Measurements from ENCODE around the gene GZF1.

GZF1 gene

DNA sequence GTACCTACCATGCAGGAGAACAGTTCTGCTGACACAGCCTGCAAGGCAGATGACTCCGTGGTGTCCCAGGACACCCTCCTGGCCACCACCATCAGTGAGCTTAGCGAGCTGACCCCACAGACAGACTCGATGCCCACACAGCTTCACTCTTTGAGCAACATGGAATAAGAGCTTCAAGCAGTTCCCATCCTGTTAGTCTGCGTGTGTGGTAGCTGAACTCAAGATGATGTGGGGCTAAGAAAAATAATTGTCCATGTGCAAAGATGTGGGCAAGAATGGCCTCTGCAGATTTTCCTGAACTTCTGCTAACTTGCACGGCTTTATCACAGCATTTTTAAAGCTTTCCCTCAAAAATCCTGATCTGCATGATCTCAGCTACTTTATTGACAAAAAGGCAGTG is 8.3 kb downstream of the GZF1 start:
- no peak for DNase-seq

DNA sequence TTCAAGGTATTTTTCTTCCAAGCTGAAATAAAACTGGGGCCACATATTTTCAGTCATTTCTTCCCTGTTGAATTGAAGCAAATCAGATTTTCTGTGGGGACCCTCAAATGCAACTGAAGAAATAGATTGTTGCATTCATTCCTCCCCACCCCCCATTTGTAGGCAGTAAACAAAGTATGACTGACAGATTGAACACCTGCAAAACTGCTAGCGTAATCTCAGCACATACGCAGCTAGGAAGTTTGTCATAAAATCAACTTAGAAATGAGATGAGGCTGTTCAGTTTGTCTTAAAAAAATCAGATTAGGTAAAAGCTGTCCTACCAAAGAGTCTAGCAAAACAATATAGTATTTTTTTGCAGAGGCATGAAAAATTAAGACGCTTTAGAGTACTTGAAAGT is 8.9 kb downstream of the GZF1 start:
- no peak for DNase-seq

DNA sequence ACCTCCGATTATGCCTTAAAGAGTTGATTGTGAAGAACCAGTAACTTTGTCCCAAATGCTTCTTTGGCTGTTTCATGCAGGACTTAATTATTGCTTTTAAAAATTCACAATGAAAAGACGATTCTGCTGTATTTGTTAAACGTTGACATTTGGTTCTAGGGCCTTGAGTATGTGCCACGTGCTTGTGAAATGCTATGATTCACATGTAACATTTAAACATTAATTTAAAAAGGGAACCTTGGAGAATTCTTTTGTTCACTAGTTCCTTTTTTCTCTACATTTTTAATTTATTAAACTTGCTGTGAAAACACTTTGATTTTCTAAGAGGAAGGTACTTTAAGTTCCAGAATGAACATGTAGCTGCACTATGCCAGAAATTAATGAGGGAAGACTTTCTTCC is 9.5 kb downstream of the GZF1 start:
- no peak for DNase-seq

DNA sequence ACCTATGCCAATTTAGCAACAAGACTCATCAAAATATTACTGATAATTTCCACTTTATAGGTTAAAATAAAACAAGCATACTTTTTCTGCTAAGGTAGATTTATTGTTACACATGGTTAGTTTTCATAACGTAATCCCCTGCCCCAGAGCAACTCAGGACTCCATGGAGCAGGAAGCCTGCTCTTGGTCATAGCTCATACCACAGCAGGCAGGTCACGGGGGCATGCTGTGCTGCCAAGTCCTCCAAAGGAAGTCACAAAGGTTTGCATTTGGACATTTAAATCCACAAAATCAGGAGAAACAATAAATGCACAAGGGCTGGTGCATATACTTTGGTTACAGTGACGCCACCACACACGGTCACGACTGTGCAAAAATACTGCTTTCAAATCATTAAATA is 12.5 kb downstream of the GZF1 start:
- DNase-seq = no peak

DNA sequence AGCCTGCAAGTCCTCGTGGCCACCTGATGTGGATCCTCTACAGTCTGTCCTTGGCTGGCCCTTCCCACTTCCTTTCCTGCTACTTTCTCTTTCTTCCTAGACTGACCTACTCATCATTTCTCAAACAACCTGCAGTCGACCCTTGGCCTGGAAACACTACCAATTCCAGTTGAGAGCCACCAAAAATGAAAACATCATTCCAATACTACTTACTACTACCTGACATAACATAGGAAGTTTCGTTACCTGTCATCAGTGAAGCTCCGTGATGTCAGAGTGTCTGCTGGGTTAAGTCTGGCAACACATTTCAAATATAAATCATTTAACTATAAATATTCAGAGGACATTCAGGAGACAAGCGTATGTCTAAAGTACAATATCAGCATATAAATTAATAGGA is 13.8 kb downstream of the GZF1 start:
- no peak for DNase-seq

DNA sequence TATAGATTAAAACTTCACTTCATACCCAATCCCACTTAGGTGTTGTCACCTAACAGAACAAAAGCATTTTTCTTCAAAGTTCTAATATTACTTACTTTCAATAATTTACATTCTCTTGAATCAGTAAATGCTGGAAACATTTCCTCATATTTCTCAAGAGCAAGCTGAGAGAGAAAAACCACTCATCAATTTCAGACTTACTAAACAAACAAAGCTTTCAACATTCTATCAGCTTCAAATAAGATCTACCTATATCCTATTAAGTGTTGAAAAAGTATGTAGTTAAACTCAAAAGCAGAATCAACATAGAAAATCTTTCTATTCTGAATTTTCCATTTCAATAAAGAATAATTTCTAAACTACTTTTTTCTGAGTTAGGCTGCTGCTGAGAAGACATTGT is 17.8 kb downstream of the GZF1 start:
- no peak for DNase-seq

DNA sequence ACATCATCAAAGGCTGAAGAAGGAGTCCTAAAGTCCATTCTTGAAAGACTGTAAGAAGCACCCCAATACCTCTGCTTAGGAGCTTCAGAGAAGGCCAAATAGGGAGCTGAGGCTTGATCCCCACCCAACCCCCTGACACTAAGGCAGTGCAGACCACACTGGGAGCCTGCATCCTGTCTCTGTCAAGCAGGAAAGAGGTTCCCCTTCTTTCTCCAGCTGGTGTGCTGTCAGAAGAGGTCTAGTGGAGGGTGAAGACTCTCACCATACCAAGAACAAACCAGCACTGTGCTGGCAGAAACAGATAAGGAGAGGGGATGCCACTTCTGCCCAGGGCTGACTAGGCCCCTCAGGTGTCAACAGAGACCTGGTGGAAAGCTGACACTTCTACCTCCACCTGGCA is 19.9 kb downstream of the GZF1 start:
- no peak for DNase-seq

DNA sequence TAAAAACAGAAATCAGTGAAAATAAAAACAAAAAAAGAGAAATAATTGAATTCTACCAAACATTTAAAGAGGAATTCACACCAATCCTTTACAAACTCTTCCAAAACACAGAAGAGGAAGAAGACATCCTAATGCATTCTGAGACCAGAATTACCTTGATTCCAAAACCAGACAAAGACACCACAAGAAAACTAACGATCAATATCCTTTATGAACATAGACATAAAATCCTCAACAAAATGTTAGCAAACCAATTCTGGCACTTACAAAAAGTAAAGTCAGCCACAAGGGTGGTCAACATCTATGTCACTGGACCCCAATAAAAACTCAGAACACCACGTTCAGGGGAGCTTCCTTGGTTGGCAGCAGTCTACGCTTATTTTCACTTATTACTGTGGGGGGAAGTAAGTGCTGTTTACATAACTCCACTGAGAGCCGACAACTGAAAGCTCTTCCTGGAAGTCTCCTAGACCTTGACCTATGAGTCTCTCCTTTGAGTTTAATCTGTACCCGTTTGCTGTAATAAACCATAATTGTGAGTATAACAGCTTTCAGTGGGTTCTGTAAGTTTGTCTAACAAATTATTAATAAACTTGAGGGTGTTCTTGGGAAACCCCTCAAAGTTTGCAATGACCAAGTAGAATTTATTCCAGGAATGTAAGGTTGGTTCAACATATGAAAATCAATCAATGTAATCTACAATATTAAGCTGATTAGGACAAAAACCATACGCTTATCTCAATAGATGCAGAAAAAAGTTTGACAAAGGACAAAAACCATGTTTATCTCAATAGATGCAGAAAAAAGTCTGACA is 24.5 kb downstream of the GZF1 start:
- no peak for DNase-seq

DNA sequence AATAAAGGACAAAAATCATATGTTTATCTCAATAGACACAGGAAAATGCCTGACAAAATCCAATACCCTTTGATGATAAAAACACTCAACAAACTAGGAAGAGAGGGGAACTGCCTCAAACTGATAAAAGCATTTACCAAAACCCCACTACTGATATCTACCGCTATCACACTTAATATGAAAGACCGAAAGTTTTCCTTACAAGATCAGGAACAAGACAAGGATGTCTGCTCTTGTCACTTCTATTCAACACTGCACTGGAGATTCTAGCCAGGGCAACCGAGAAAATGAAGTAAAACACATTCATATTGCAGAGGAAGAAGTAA is 25.1 kb downstream of the GZF1 start:
- DNase-seq = no peak

DNA sequence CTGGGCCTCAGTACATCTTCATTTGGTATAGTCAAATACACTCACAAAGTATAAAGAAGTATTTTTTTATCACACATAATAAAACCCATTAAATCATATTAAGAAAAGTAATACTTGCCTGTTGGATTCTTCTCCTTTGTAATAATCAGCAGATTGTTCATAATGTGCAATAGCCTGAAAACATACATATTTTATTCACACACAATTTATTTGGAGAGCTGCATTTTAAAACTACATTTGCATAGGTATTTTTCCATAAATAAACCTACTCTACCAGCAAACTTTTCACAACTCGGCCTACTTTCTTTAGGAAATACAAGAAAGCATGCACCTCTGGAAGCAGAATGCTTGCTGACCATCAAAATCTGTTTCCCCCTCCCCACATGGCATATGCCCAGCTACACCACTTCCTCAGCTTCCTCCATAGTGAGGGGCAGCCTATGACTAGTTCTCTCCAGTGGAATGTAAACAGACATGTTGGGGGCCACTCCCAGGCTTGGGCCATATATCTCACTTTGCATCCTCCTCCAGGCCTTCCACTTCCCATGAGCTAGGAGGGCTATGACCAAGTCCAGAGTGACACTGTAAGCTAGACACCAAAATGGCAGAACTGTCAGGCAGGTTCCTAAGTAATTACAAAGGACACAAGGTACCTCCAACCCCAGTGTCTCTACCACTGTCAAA is 28.3 kb downstream of the GZF1 start:
- DNase-seq = no peak

DNA sequence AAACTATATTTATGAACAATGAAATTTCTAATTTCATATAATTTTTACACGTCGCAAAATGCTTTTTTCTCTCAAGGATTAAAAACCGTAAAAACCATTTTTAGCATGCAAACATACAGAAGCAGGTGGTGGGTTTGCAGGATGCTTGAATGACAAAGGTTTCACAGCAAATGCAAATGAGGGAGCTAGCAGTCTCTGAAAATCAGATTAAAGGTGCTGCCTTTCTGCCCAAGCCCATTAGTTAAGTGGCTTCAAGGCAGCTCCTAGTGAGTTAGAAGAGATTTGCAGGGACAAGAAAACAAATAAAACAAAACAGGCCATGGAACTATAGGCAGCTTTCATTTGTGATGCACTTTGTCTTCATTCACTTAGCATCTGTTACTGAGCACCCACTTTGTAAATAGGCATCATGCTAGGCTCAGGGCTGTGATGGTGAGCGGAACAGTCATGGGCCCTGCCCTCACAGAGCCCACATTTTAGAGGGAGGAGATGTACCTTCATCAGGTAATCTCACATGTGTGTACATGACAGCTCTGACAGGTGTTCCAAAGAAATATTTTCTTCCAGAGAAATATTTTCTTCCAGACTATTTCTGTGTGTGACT is 29.8 kb downstream of the GZF1 start:
- DNase-seq = no peak

DNA sequence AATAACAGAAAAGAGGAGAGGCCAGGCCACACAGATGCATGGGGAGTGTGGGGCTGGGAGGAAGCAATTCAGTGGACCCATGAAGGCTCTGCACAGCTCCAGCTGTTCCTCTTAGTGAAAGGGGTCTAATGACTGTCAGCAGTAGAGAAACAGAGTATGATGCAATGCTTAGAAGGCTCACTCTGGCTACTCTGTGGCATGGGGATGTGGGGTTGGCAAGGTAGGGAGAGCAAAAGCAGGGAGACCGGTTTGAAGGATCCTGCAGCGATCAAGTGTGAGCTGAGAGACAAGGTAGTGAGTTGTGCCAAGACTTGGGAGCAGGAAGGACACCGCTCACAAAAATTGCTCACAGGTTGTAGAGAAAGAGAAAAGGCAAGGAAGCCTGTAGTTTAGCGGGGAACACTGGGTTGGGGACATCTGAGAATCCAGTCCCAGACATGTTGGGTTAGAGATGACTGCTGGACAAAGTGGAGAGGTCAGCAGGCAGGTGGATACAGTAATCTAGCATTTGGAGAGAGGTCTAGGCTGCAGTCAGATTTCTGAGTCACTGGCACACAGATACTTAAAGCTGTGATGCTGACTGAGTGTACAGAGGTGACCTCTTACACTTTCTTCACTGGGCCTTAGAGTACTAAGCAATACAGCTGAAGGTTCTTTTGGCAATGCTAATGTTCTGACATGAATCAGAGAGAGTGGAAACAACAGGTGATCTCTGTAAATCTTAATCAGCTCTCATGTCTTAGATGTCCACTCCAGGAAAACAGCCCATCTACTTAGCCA is 32.2 kb downstream of the GZF1 start:
- no peak for DNase-seq

DNA sequence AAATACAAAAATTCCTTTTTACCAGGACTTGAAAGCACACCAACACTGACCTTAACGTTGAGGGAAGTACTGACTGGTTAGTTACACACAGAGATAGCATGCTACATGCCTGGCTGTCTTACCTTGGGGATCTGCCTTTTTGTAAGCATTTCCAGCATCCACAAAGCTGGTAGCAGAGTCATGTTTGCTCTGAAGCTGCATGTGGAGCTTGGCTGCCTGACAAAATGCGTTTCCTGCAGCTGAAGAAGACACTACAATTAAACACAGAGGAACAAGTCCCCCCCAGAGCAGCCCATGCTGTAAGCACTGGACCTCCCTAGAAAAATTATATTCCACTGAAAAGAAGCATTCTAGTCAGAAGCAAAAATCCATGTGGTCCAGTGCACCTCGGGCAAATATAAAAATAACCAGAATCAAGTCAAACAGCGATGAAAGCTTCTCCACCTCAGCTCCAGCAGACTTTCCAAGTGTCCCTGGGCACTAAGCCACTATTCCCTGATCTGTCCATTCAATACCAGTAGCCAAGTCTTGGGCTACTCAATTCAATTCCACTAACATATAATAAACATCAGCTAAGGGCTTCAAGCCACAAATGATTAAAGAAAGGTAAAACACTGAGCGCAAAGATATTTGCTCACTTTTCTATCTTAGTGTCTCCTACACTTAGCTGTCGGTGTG is 35.1 kb downstream of the GZF1 start:
- DNase-seq = no peak

DNA sequence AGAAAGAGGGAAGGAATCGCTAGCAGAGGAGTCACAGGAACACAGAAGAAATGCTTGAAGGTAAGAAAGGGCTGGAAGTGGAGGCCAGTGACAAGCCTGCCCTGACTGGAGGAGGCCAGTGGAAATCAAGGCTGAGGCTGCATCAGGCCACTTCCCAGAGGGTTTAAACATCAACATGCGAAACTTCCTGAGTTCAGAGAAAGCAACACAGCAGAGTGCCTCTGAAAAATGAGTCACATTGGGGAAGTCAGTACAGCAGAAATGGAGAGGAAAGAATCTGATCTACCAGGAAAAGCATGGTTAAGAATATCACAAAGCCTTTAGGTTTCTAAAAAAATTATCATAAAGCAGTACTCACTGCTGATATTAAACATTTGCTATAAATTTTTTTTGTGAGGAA is 36.0 kb downstream of the GZF1 start:
- DNase-seq = no peak

DNA sequence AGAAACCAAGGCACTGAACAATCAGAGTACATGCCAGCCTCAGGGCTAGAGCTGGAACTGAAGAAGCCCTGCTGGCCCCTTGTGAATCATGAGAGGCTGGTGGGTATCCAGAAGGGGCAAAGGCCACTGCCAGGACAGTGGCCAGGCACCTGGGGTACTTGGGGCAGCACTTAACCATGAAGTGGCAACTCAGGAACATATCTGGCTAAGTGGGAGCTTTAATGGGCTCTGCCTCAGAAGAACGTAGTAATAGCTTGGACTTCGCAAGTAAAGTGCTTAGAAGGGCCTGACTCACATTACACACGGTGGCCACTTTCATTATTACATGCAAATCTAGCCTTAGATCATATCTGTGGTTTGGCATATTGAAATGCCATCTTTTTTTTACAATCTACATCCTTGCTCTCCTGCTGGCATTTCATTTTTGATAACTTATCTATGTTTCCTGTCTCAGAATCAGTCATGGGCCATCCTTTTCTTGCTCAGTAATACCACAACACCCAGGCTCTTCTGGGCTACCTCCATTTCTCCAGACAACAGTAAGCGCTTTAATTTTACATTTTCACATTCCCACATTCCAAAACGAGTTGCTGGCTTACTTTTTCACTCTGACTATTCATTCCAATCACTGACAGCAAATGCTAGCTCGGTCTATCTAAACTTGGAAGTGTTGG is 37.7 kb downstream of the GZF1 start:
- no peak for DNase-seq

DNA sequence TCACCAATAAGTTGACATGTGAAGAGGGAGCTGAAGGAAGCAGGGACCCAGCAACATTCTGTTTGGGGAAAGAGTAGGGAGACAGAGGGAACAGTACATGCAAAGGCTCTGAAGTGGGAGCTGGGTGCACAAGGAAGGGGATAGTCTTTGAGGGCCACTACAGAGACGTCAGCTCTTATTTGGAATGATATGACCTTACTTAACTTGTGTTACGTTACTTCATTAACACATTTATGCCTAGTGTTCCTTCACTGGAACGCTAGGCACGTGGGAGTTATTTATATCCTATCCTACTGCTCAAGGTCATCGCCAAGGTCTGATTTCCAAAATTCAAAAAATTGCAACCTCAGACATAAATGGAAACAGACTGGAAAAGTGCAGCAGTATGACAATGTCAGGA is 39.1 kb downstream of the GZF1 start:
- DNase-seq = no peak

DNA sequence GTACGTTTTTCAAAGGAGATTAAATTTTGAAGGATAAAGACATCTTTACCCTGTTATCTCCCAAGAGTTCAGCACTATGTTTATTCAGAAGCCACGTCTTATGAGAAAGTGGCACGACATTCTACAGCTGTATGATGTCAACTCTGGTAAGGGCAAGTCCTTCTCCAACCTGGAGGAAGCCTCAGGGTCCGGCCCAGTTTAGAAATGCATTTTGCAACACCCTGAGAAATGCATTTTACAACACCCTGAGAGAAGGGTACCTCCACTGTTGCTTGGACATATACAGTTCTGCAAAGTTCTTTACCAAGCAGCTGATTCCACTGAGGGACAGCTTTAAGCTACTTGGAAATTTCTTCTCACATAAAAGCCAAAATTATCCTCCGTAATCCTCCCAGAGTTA is 41.8 kb downstream of the GZF1 start:
- no peak for DNase-seq

DNA sequence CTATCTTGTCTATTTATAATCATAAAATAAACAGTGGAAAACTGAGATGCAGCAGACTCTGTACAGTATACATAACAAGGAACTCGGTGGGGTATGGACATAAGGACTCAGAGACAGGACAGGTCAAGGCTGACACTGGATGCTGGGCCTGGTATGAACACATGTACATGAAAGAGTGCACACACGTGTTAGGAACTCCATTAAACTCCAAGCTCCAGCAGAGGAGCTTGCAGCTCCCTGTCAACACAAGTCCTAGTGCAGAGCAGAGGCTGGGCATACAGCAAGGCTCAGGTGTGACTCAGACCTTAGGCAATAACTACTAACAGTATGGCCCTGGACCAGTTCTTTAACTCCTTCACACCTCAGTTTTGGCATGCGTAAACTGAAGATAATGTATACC is 42.2 kb downstream of the GZF1 start:
- DNase-seq = no peak

DNA sequence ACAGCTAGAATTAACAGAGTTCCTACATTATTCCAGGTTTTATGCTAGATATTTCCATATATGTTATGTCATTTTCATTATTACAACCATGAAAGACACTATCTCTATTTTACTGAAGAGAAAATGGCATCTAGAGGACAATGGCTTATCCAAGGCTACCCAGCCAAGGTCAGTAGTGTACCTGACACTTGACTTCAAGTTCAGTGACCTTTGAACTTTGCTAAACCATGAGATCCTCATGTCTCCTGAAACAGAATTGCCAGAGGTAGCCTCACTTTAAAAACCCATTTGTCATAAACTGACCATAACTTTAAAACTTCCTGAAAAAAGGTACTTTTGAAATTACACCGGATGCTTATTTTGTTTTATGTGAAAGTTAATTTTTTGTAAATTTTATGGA is 44.9 kb downstream of the GZF1 start:
- DNase-seq = no peak

DNA sequence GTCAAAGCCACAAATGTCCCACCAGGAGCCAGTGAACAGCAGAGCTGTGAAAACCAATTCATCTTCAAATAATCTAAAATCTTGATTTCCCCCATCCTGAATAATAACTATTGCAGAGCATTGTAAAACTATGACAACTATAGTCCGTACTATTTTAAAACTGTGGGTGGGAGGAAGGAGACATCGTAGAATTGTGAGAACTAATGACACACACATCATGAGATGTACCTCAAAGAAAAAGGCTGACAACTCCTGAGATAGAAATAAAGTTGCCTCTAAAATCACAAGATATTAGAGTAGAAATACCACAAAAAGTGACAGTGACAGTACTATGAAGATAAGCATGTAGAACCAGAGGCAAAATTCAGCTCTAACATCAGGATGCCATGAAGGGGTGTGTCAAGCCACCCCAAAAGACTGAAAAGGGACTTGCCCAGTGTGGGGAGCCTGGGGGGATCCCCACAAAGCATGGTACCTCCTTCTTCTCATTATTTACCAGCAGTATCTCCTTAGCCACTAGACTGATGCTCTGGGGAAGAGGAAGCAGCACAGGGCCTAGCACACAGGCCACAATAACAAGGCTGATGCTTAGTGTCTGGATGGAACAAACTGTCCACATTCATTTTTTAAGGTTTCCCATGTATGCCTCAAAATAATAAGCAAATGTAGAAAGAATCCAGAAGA is 45.9 kb downstream of the GZF1 start:
- DNase-seq = no peak

DNA sequence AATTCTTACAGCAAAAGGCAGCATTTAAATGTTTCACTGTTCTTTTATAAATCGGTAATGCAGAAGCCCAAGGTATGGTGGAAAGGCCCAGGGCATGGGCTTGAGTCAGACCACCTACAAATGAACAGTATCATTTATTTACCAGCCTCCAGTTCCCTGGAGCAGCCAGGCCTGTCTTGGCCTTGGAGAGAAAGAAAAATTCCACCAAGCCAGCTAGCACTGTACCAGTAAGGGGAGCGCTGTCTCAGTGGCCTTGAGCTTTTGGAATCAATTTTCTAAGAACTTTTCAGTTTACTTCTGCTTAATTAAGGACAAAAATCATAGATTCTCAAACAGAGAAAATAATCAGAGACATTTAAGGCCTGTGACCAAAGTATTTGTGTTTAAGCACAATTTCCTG is 47.0 kb downstream of the GZF1 start:
- DNase-seq = no peak

DNA sequence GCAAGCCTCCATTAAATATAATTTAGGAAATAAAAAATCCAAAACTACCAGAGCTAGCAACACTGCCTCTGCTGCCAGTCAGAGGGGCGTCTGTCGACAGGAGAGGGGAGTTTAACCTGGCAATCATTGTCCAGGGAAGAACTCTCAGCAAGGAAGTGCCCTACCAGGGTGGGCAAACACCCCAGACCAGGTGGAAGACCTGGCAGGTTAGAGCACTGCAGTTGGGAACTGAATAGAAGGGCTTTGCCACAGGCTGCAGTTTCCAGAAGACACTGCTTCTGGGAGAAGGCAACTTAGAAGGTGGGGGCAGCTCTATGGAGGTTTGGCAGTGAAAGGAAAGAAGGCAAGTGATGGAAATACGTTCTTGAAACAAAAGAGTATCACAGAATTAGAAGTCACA is 47.8 kb downstream of the GZF1 start:
- DNase-seq = no peak
